ENCODE measurements around the gene RAP1GAP.

RAP1GAP gene

GRCh38 chr1:21666576-21667320 is 2.4 kb downstream of the RAP1GAP start:
- H3K9me3 ChIP-seq (ENCODE audit: low read length): no peaks in the 10 kb centered on the region
- peaks cover 43 to 59% of the 10 kb centered on the region in 2 donors for H3K27me3 ChIP-seq (ENCODE audit: control insufficient read depth in 1 of 2, insufficient read depth in 2 of 2, low read length in 2 of 2)
- H3K4me3 ChIP-seq (ENCODE audit: low read depth in 1 of 2, low read length in 2 of 2): no peak overlapping the region
- peaks cover 11% of the 10 kb centered on the region for H3K4me1 ChIP-seq (ENCODE audit: insufficient read depth, low read length)
- no peak overlapping the region for H3K27ac ChIP-seq (ENCODE audit: low read depth, low read length)
- H3K9ac ChIP-seq (ENCODE audit: low read length): no peak overlapping the region
- H3K36me3 ChIP-seq (ENCODE audit: insufficient read depth, low read length): no peaks in the 10 kb centered on the region

GRCh38 chr1:21665711-21666575 is 3.2 kb downstream of the RAP1GAP start:
- Histone ChIP-seq H3K4me3 (ENCODE audit: low read depth in 1 of 2, low read length in 2 of 2) (no peak overlapping the region), H3K4me1 (ENCODE audit: insufficient read depth, low read length) (peaks cover 7% of the 10 kb centered on the region), H3K27me3 (ENCODE audit: control insufficient read depth in 1 of 2, insufficient read depth in 2 of 2, low read length in 2 of 2) (peaks cover 43 to 59% of the 10 kb centered on the region in 2 donors), H3K9ac (ENCODE audit: low read length) (no peak overlapping the region), H3K27ac (ENCODE audit: low read depth, low read length) (no peak overlapping the region), H3K9me3 (ENCODE audit: low read length) (no peaks in the 10 kb centered on the region), H3K36me3 (ENCODE audit: insufficient read depth, low read length) (no peaks in the 10 kb centered on the region)

GRCh38 chr1:21664806-21665588 is 4.2 kb downstream of the RAP1GAP start:
- Histone ChIP-seq H3K4me3 (ENCODE audit: low read depth in 1 of 2, low read length in 2 of 2) (no peak overlapping the region), H3K4me1 (ENCODE audit: insufficient read depth, low read length) (peaks cover 7% of the 10 kb centered on the region), H3K9me3 (ENCODE audit: low read length) (no peaks in the 10 kb centered on the region), H3K27ac (ENCODE audit: low read depth, low read length) (no peak overlapping the region), H3K36me3 (ENCODE audit: insufficient read depth, low read length) (no peaks in the 10 kb centered on the region), H3K9ac (ENCODE audit: low read length) (no peak overlapping the region), H3K27me3 (ENCODE audit: control insufficient read depth in 1 of 2, insufficient read depth in 2 of 2, low read length in 2 of 2) (peaks cover 41 to 58% of the 10 kb centered on the region in 2 donors)

- Histone ChIP-seq H3K27ac (ENCODE audit: low read depth, low read length) (no peak overlapping the region), H3K27me3 (ENCODE audit: control insufficient read depth in 1 of 2, insufficient read depth in 2 of 2, low read length in 2 of 2) (peaks cover 42 to 50% of the 10 kb centered on the region in 2 donors), H3K9ac (ENCODE audit: low read length) (no peak overlapping the region), H3K4me1 (ENCODE audit: insufficient read depth, low read length) (peaks cover under 1% of the 10 kb centered on the region), H3K4me3 (ENCODE audit: low read depth in 1 of 2, low read length in 2 of 2) (no peak overlapping the region), H3K9me3 (ENCODE audit: low read length) (no peaks in the 10 kb centered on the region), H3K36me3 (ENCODE audit: insufficient read depth, low read length) (no peaks in the 10 kb centered on the region)
Measured at GRCh38 chr1:21663951-21664805, 5.0 kb downstream of the RAP1GAP start.

GRCh38 chr1:21663248-21663950 is 5.8 kb downstream of the RAP1GAP start:
- Histone ChIP-seq H3K9ac (ENCODE audit: low read length) (no peak overlapping the region), H3K4me3 (ENCODE audit: low read depth in 1 of 2, low read length in 2 of 2) (no peak overlapping the region), H3K4me1 (ENCODE audit: insufficient read depth, low read length) (no peaks in the 10 kb centered on the region), H3K9me3 (ENCODE audit: low read length) (no peaks in the 10 kb centered on the region), H3K27ac (ENCODE audit: low read depth, low read length) (no peak overlapping the region), H3K27me3 (ENCODE audit: control insufficient read depth in 1 of 2, insufficient read depth in 2 of 2, low read length in 2 of 2) (peaks cover 38 to 42% of the 10 kb centered on the region in 2 donors), H3K36me3 (ENCODE audit: insufficient read depth, low read length) (no peaks in the 10 kb centered on the region)

GRCh38 chr1:21662426-21663247 is 6.5 kb downstream of the RAP1GAP start:
- H3K4me1 ChIP-seq (ENCODE audit: insufficient read depth, low read length): no peaks in the 10 kb centered on the region
- H3K27ac ChIP-seq (ENCODE audit: low read depth, low read length): no peak overlapping the region
- no peak overlapping the region for H3K9ac ChIP-seq (ENCODE audit: low read length)
- H3K27me3 ChIP-seq (ENCODE audit: control insufficient read depth in 1 of 2, insufficient read depth in 2 of 2, low read length in 2 of 2): peaks cover 30 to 34% of the 10 kb centered on the region in 2 donors
- no peaks in the 10 kb centered on the region for H3K9me3 ChIP-seq (ENCODE audit: low read length)
- H3K36me3 ChIP-seq (ENCODE audit: insufficient read depth, low read length): no peaks in the 10 kb centered on the region
- H3K4me3 ChIP-seq (ENCODE audit: low read depth in 1 of 2, low read length in 2 of 2): no peak overlapping the region

GRCh38 chr1:21661886-21662285 is 7.3 kb downstream of the RAP1GAP start:
- Histone ChIP-seq H3K4me1 (ENCODE audit: insufficient read depth, low read length) (no peaks in the 10 kb centered on the region), H3K27me3 (ENCODE audit: control insufficient read depth in 1 of 2, insufficient read depth in 2 of 2, low read length in 2 of 2) (peaks cover 23 to 27% of the 10 kb centered on the region in 2 donors), H3K27ac (ENCODE audit: low read depth, low read length) (no peak overlapping the region)

GRCh38 chr1:21659924-21660326 is 9.2 kb downstream of the RAP1GAP start:
- Histone ChIP-seq H3K27ac (ENCODE audit: low read depth, low read length) (no peak overlapping the region), H3K4me3 (ENCODE audit: low read depth in 1 of 2, low read length in 2 of 2) (no peak overlapping the region)

More at GRCh38 chr1:21661886-21662285, 7.3 kb downstream of the RAP1GAP start:
- Histone ChIP-seq H3K36me3 (ENCODE audit: insufficient read depth, low read length) (no peaks in the 10 kb centered on the region), H3K9ac (ENCODE audit: low read length) (no peak overlapping the region), H3K4me3 (ENCODE audit: low read depth in 1 of 2, low read length in 2 of 2) (no peak overlapping the region), H3K9me3 (ENCODE audit: low read length) (no peaks in the 10 kb centered on the region)

GRCh38 chr1:21659099-21659923 is 9.8 kb downstream of the RAP1GAP start:
- Histone ChIP-seq H3K27ac (ENCODE audit: low read depth, low read length) (no peak overlapping the region), H3K36me3 (ENCODE audit: insufficient read depth, low read length) (no peaks in the 10 kb centered on the region), H3K4me1 (ENCODE audit: insufficient read depth, low read length) (no peaks in the 10 kb centered on the region), H3K9me3 (ENCODE audit: low read length) (no peaks in the 10 kb centered on the region), H3K27me3 (ENCODE audit: control insufficient read depth in 1 of 2, insufficient read depth in 2 of 2, low read length in 2 of 2) (peaks cover 6 to 12% of the 10 kb centered on the region in 2 donors), H3K4me3 (ENCODE audit: low read depth in 1 of 2, low read length in 2 of 2) (no peak overlapping the region), H3K9ac (ENCODE audit: low read length) (no peak overlapping the region)

More at GRCh38 chr1:21659924-21660326, 9.2 kb downstream of the RAP1GAP start:
- Histone ChIP-seq H3K36me3 (ENCODE audit: insufficient read depth, low read length) (no peaks in the 10 kb centered on the region), H3K9me3 (ENCODE audit: low read length) (no peaks in the 10 kb centered on the region), H3K27me3 (ENCODE audit: control insufficient read depth in 1 of 2, insufficient read depth in 2 of 2, low read length in 2 of 2) (peaks cover 12% of the 10 kb centered on the region in 2 donors), H3K4me1 (ENCODE audit: insufficient read depth, low read length) (no peaks in the 10 kb centered on the region), H3K9ac (ENCODE audit: low read length) (no peak overlapping the region)

Data from muscle layer of colon (tissue), 2 donors.